Esophagus squamous epithelium (tissue), 5 donors: ENCODE measurements around the gene GDAP1L1. TPM values are rescaled to one million over a fixed set of nuclear protein-coding genes. Genes with fewer than 3 reads are reported as not detected.

ENCODE experiments used
- DNase-seq: peaks from one replicate; lab custom pipeline; 2025; lab: John Stamatoyannopoulos, UW
- H3K27ac ChIP-seq, 4 donors: fragments of 200-600 bp; sonication (generic); one replicate each; pipeline ENCODE4 v1.5.1; 2016 to 2019; ENCODE audit warnings: mild to moderate bottlenecking in 1 of 4
- H3K27me3 ChIP-seq, 4 donors: fragments of 200-600 bp; sonication (generic); 1 replicate in 3 of 4; 2 replicates in 1 of 4; pipeline versions ENCODE4 v1.5.1 to v1.6.0; 2017 to 2021; ENCODE audit warnings: antibody characterized with exemption in 1 of 4
- H3K36me3 ChIP-seq, 3 donors: fragments of 200-600 bp; sonication (generic); one replicate each; pipeline ENCODE4 v1.5.1; 2016 to 2019
- H3K4me1 ChIP-seq, 3 donors: fragments of 200-600 bp; sonication (generic); one replicate each; pipeline ENCODE4 v1.5.1; 2017 to 2019
- H3K4me3 ChIP-seq, 4 donors: fragments of 200-600 bp; sonication (generic); 1 replicate in 3 of 4; 2 replicates in 1 of 4; pipeline ENCODE4 v1.5.1; 2016 to 2019; ENCODE audit warnings: mild to moderate bottlenecking in 2 of 4, moderate library complexity in 1 of 4
- H3K9me3 ChIP-seq, 3 donors: fragments of 200-600 bp; sonication (generic); one replicate each; pipeline ENCODE4 v1.5.1; 2016 to 2019
- POLR2A ChIP-seq, 4 donors: fragments of 450-650 bp; IDR thresholded peaks; one replicate each; pipeline ENCODE4 v1.6.1; 2017; ENCODE audit warnings: antibody characterized with exemption in 4 of 4, mild to moderate bottlenecking in 4 of 4, moderate library complexity in 3 of 4
- WGBS, 2 donors: methylation state at CpG; one replicate each; pipeline ENCODE4 v1.1.5; 2018; 5-methylcytosine and 5-hydroxymethylcytosine counted together
- intact Hi-C: fragments of 100-400 bp; cut with DNase I; formaldehyde crosslinking; loops from one replicate; pipeline ENCODE4 v1.15.0; 2022
- total RNA-seq, 4 donors: library from RNA; depleted of rRNA; stranded (reverse); fragments of >200 nt; gene quantifications; one replicate each; pipeline ENCODE4 v1.1.0, GENCODE V29; 2016
- TF ChIP-seq, protein P1 (sequence below), 6 experiments: fragments of 450-650 bp in 4 of 6; fragments of 200-600 bp in 2 of 6; sonication (generic) in 2 of 6; IDR thresholded peaks; one replicate each; pipeline ENCODE4 v1.5.1; 2016 to 2019; ENCODE audit warnings: antibody characterized with exemption in 6 of 6, mild to moderate bottlenecking in 4 of 6, moderate library complexity in 4 of 6
- donor health status: DM: yes; HTN: yes; CAD: no.

Gene GDAP1L1
- total RNA-seq, 4 donors from 2014 or later: not detected

DNA sequence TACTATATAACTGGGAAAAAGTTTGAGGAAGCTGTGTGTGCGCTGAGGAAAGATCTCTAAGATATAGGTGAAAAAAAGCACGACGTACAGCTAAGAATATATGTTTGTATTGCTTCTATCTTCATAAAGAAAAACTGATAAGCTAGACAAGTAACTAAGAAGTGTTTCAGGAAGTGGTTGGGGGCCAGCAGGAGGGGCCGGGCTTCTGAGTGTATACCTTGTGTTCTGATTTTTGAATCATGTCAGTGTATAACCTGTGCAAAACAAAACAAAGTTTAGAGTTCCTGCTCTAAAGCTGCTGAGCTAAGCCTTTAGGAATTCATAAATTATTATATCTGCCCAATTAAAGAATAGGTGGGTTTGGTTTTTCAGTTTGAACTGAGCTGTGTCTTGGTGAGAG lies 28.7 kb upstream of the GDAP1L1 start:
- TF ChIP-seq POLR2A (IDR thresholded peaks at IDR 0.05): no peak
- TF ChIP-seq, protein P1, sequence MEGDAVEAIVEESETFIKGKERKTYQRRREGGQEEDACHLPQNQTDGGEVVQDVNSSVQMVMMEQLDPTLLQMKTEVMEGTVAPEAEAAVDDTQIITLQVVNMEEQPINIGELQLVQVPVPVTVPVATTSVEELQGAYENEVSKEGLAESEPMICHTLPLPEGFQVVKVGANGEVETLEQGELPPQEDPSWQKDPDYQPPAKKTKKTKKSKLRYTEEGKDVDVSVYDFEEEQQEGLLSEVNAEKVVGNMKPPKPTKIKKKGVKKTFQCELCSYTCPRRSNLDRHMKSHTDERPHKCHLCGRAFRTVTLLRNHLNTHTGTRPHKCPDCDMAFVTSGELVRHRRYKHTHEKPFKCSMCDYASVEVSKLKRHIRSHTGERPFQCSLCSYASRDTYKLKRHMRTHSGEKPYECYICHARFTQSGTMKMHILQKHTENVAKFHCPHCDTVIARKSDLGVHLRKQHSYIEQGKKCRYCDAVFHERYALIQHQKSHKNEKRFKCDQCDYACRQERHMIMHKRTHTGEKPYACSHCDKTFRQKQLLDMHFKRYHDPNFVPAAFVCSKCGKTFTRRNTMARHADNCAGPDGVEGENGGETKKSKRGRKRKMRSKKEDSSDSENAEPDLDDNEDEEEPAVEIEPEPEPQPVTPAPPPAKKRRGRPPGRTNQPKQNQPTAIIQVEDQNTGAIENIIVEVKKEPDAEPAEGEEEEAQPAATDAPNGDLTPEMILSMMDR (IDR thresholded peaks at IDR 0.05): no peak
- no peak overlapping the region for H3K27ac ChIP-seq
- H3K4me3 ChIP-seq: no peak overlapping the region
- peaks cover 0 to 8% (median 0%) of the 10 kb centered on the region in 3 donors for H3K36me3 ChIP-seq
- no peaks in the 10 kb centered on the region for H3K9me3 ChIP-seq
- H3K27me3 ChIP-seq: no peaks in the 10 kb centered on the region
- WGBS, 2 donors: 59 to 68% methylated on average over 4 of the region's 4 CpGs
- no peak for DNase-seq
- H3K4me1 ChIP-seq: peaks cover 0 to 10% (median 0%) of the 10 kb centered on the region in 3 donors
- intact Hi-C loops: loop anchor here (2.0 to 10.0 kb wide), 3 partner anchors 92 to 396 kb away; partner anchors contain the start of gene FITM2

DNA sequence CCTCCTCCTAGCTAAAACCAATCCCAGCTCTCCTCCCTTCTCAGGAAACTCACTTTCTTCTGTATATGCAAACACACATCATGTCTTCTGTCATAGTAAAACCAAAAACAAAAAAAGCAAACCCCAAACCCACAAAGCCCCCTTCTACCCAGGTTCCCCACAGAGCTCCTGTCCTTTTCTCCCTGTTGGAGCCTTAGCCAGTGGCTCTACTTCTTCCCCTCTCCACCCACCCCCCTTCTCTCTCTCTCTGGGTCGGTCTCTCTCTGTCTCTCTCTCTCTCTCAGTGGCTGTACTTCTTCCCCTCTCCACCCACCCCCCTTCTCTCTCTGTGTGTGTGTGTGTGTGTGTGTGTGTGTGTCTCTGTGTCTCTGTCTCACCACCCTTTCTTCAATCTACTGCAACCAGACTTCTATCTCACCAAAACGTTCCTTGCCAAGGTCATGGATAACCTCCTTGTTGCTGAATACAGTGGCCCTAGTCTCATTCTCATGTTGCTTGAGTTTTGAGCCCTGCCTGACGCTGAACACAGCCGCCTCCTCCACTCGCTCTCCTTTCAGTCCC lies 27.9 kb upstream of the GDAP1L1 start:
- no peak for DNase-seq
- H3K36me3 ChIP-seq: peaks cover 0 to 8% (median 0%) of the 10 kb centered on the region in 3 donors
- H3K9me3 ChIP-seq: no peaks in the 10 kb centered on the region
- intact Hi-C loops: loop anchor here (2.0 to 10.0 kb wide), 3 partner anchors 92 to 396 kb away; partner anchors contain the start of gene FITM2
- H3K27me3 ChIP-seq: no peaks in the 10 kb centered on the region
- peaks cover 0 to 10% (median 0%) of the 10 kb centered on the region in 3 donors for H3K4me1 ChIP-seq
- no peak overlapping the region for H3K4me3 ChIP-seq
- H3K27ac ChIP-seq: no peak overlapping the region
- TF ChIP-seq, protein P1 (IDR thresholded peaks at IDR 0.05): no peak
- TF ChIP-seq POLR2A (IDR thresholded peaks at IDR 0.05): no peak
- WGBS, 2 donors: 62 to 66% methylated on average over 5 of the region's 5 CpGs

DNA sequence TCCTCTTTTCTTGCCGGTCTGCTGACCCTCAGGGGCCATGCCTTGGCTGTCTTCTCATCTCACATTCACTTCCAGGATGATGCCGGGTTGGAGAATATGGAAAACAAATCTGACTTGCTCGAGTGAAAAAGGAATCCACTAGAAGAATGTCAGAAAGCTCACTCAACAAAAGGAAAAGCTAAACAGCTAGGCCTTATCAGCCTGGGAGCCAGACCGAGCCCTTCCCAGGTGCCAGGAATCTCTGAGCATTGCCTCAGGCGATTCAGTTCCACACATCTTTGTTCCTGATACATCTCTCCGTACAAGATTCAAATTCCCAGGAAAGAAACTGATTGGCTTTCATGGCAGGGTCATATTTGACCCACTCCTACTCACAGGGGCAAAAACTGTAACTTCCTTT lies 27.3 kb upstream of the GDAP1L1 start:
- H3K9me3 ChIP-seq: no peaks in the 10 kb centered on the region
- no peaks in the 10 kb centered on the region for H3K27me3 ChIP-seq
- DNase-seq: no peak
- H3K27ac ChIP-seq: no peak overlapping the region
- 40 to 49% methylated on average over 3 to 5 of the region's 6 CpGs for WGBS, 2 donors
- TF ChIP-seq, protein P1 (IDR thresholded peaks at IDR 0.05): no peak
- H3K4me1 ChIP-seq: peaks cover 0 to 10% (median 0%) of the 10 kb centered on the region in 3 donors
- intact Hi-C loops: loop anchor here (2.0 to 10.0 kb wide), 3 partner anchors 91 to 395 kb away; partner anchors contain the start of gene FITM2
- no peak overlapping the region for H3K4me3 ChIP-seq
- peaks cover 0 to 8% (median 0%) of the 10 kb centered on the region in 3 donors for H3K36me3 ChIP-seq

DNA sequence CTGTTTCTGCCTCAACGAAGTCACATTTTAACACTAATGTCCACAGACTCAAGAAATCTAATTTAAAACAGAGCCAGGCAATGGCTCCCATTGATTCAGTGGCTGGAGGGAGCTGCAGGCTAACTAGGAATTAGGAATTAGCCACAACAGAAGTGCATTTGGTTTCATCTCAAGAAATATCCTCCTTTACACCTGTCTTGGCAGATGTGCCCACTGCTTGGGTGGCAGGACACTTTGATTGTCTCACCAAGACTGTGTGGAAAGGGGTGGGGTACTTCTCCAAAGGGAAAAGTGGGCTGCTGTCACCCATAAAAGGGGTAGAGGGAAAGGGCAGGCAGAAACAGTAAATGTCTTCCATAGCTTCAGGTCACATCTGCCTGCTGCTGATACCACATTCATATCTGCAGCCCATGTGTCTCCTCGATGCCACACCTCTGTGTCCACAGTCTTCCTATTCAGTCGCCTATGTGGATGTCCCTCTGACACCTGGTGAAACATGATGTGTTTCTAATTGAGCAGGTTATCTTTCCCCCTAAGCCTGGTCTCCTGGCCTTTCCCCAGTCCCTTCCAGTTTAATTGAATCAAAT lies 25.6 kb upstream of the GDAP1L1 start:
- intact Hi-C loops: no loop called here
- Histone ChIP-seq H3K36me3 (no peaks in the 10 kb centered on the region), H3K9me3 (no peaks in the 10 kb centered on the region), H3K27me3 (no peaks in the 10 kb centered on the region), H3K4me3 (no peak overlapping the region), H3K27ac (no peak overlapping the region), H3K4me1 (peaks cover 0 to 10% (median 0%) of the 10 kb centered on the region in 3 donors)
- TF ChIP-seq POLR2A (IDR thresholded peaks at IDR 0.05): no peak
- TF ChIP-seq, protein P1 (IDR thresholded peaks at IDR 0.05): no peak
- 72 to 88% methylated on average over 3 of the region's 3 CpGs for WGBS, 2 donors
- no peak for DNase-seq

DNA sequence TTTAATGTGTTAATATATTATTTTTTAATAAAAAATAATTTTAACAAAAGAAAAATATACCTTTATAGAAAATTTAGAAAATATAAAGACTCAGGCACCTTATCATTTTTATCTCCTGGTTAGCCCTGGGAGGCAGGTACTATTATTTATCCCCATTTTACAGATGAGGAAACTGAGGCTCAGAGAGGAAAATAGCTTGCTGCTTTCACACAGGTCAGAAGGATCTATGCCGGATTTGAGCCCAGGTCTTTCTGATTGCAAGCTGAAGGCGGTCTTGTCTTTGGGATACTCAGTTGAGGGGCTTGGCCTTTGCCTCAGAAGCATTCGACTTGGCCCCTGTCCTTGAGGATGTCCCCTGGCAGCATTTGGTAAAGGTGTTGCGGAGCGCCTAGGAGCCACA lies 25.1 kb upstream of the GDAP1L1 start:
- Histone ChIP-seq H3K27me3 (no peaks in the 10 kb centered on the region), H3K36me3 (no peaks in the 10 kb centered on the region), H3K9me3 (no peaks in the 10 kb centered on the region), H3K4me3 (no peak overlapping the region), H3K4me1 (peaks cover 0 to 10% (median 0%) of the 10 kb centered on the region in 3 donors), H3K27ac (no peak overlapping the region)
- WGBS, 2 donors: 96 to 100% methylated on average over 2 to 5 of the region's 5 CpGs
- intact Hi-C loops: no loop called here
- TF ChIP-seq, protein P1 (IDR thresholded peaks at IDR 0.05): no peak
- no peak for TF ChIP-seq POLR2A (IDR thresholded peaks at IDR 0.05)
- DNase-seq: no peak
